K562 (cell line): ENCODE results near the gene VPS18. TPM values are rescaled to one million over a fixed set of nuclear protein-coding genes. Genes with fewer than 3 reads are reported as not detected.

ENCODE experiments used
- ATAC-seq: fragments of 200-7000 bp; cut with Tn5 transposase; 3 replicates; pipeline ENCODE4 v1.9.1; 2020; ENCODE audit warnings: moderate library complexity
- BruUV-seq: library from RNA; stranded (reverse); fragments of 400-500 nt; replicated peaks from 2 replicates; lab custom pipeline; 2021; lab: Mats Ljungman, UMichigan
- CTCF ChIA-PET: fragments of 300-600 bp; formaldehyde crosslinking; extraction: SDS; loops from one replicate; lab custom pipeline; 2021; ENCODE audit warnings: low intra/inter-chr PET ratio; lab: Yijun Ruan, JAX
- POLR2A ChIA-PET: fragments of 300-600, 350-650 bp; sonication (Branson Sonifier 250); formaldehyde crosslinking; extraction: SDS; loops from one replicate; lab custom pipeline; 2021; ENCODE audit warnings: antibody characterized with exemption, inconsistent platforms; lab: Yijun Ruan, JAX
- DNase-seq, 4 experiments: peaks; one replicate each; pipeline versions ENCODE4 v3.0.0 to v3.0.0-alpha.2; 2011 to 2018; ENCODE audit warnings: low spot score in 3 of 4, mixed read lengths in 3 of 4; ENCODE audit errors: extremely low read depth in 1 of 4
- FAIRE-seq: peaks from 2 replicates; lab custom pipeline; 2011; peaks lifted over from hg19 to GRCh38; lab: Jason Lieb, UNC
- H2AFZ ChIP-seq: 2 replicates; pipeline ENCODE4 v1.6.0; 2011; ENCODE audit warnings: low read depth, low read length, control low read depth, inconsistent platforms
- H3K27ac ChIP-seq: fragments of 200-600 bp; 3 replicates; pipeline ENCODE4 v1.8.0; 2011; ENCODE audit warnings: low read depth, mild to moderate bottlenecking, control low read depth, inconsistent platforms, low read length, moderate library complexity, mixed read lengths; ENCODE audit errors: extremely low read depth
- H3K27me3 ChIP-seq, 2 experiments: fragments of 300-600 bp in 1 of 2; 2 replicates in 1 of 2; 3 replicates in 1 of 2; pipeline versions ENCODE4 v1.6.0 to v1.8.0; 2011; ENCODE audit warnings: inconsistent platforms in 2 of 2, low read length in 2 of 2, mild to moderate bottlenecking in 1 of 2, mixed read lengths in 1 of 2, moderate library complexity in 1 of 2; ENCODE audit not compliant: control insufficient read depth in 2 of 2, insufficient read depth in 2 of 2
- H3K36me3 ChIP-seq: fragments of 300-600 bp; 3 replicates; pipeline ENCODE4 v1.8.0; 2011; ENCODE audit warnings: mild to moderate bottlenecking, low read length, inconsistent platforms; ENCODE audit not compliant: control insufficient read depth, insufficient read depth
- H3K4me1 ChIP-seq, 2 experiments: fragments of 200-600 bp in 1 of 2; replicated peaks in 1 of 2; 2 replicates in 1 of 2; 3 replicates in 1 of 2; pipeline versions ENCODE4 v1.5.1 to v1.8.0; 2011; ENCODE audit warnings: inconsistent platforms in 2 of 2, low read length in 2 of 2, mild to moderate bottlenecking in 1 of 2, mixed read lengths in 1 of 2, moderate library complexity in 1 of 2; ENCODE audit not compliant: control insufficient read depth in 2 of 2, insufficient read depth in 2 of 2
- H3K4me2 ChIP-seq: 2 replicates; pipeline ENCODE4 v1.6.1; 2011; ENCODE audit warnings: low read length, control low read depth, inconsistent platforms, mixed read lengths; ENCODE audit not compliant: insufficient read depth
- H3K4me3 ChIP-seq: fragments of 200-600 bp; sonication (generic), shearing (Covaris generic); 2 replicates; pipeline ENCODE4 v1.5.1; 2016; ENCODE audit warnings: control low read depth, inconsistent platforms
- H3K79me2 ChIP-seq: fragments of 200-600 bp; 3 replicates; pipeline ENCODE4 v1.8.0; 2011; ENCODE audit warnings: low read length, inconsistent platforms; ENCODE audit not compliant: control insufficient read depth, insufficient read depth
- H3K9ac ChIP-seq, 2 experiments: 2 replicates each; pipeline versions ENCODE4 v1.6.0 to v1.6.1; 2011; ENCODE audit warnings: low read depth in 2 of 2, low read length in 2 of 2, control low read depth in 1 of 2, inconsistent platforms in 1 of 2, mild to moderate bottlenecking in 1 of 2, mixed read lengths in 1 of 2; ENCODE audit not compliant: insufficient read depth in 1 of 2
- H3K9me1 ChIP-seq: one replicate; pipeline ENCODE4 v1.6.0; 2011; ENCODE audit warnings: inconsistent platforms, mild to moderate bottlenecking, low read length, moderate library complexity; ENCODE audit not compliant: control insufficient read depth, insufficient read depth
- H3K9me3 ChIP-seq: replicated peaks from 2 replicates; pipeline ENCODE4 v1.5.1; 2011; ENCODE audit warnings: low read depth, low read length, inconsistent platforms; ENCODE audit not compliant: control insufficient read depth, insufficient read depth
- H4K20me1 ChIP-seq: replicated peaks from 2 replicates; pipeline ENCODE4 v1.6.1; 2011; ENCODE audit warnings: low read length, inconsistent platforms, mixed read lengths; ENCODE audit not compliant: control insufficient read depth, insufficient read depth
- BHLHE40 ChIP-seq: IDR thresholded peaks from 2 replicates; pipeline ENCODE4 v1.6.1; 2011; ENCODE audit warnings: low read length, improper control_type of control experiment
- CHD7 ChIP-seq: fragments of 200-600 bp; sonication (generic); IDR thresholded peaks from one replicate; pipeline ENCODE4 v1.6.1; 2012; ENCODE audit warnings: mild to moderate bottlenecking, low read depth, low read length, inconsistent platforms
- CSDE1 ChIP-seq, 2 experiments: fragments of 450-650 bp; IDR thresholded peaks; 2 replicates each; pipeline ENCODE4 v1.6.1; 2016; ENCODE audit warnings: mild to moderate bottlenecking in 1 of 2
- KDM4B ChIP-seq, 2 experiments: fragments of 450-650 bp in 1 of 2; sonication (generic) in 1 of 2; IDR thresholded peaks; 2 replicates each; pipeline ENCODE4 v1.6.1; 2016 to 2017; ENCODE audit warnings: borderline replicate concordance in 2 of 2, antibody characterized with exemption in 1 of 2, low read depth in 1 of 2, mild to moderate bottlenecking in 1 of 2
- ZNF23 ChIP-seq: fragments of 250-450 bp; sonication (Bioruptor Pico); IDR thresholded peaks from 2 replicates; pipeline ENCODE4 v1.4.0; 2020; ENCODE audit warnings: mild to moderate bottlenecking
- ZNF639 ChIP-seq, 2 experiments: fragments of 200-800 bp in 1 of 2; sonication (Bioruptor generic) in 1 of 2; sonication (generic) in 1 of 2; formaldehyde crosslinking in 1 of 2; IDR thresholded peaks in 1 of 2; conservative IDR thresholded peaks in 1 of 2; 2 replicates each; pipeline versions ENCODE4 v1.5.0 to v1.6.1; 2016 to 2020; ENCODE audit warnings: missing compliant biosample characterization in 1 of 2, missing genetic modification characterization in 1 of 2, missing genetic modification reagents in 1 of 2
- WGBS: fragments of 100-300 bp; shearing (Covaris generic); methylation state at CpG from one replicate; pipeline ENCODE4 v1.1.6; 2016; ENCODE audit warnings: low coverage, mixed read lengths; ENCODE audit not compliant: insufficient coverage; ENCODE audit errors: missing lambda C conversion rate; 5-methylcytosine and 5-hydroxymethylcytosine counted together
- in situ Hi-C: fragments of 300-500 bp; cut with MboI; formaldehyde crosslinking; loops from 4 replicates; pipeline ENCODE4 v1.15.0; 2018; ENCODE audit warnings: inconsistent platforms, mixed read lengths
- intact Hi-C: fragments of 100-400 bp; cut with micrococcal nuclease; formaldehyde crosslinking; loops from 2 replicates; pipeline ENCODE4 v1.14.2; 2022
- polyA plus RNA-seq, 8 experiments: library from polyadenylated mRNA; depleted of rRNA in 4 of 8; stranded (reverse) in 5 of 8; unstranded in 3 of 8; fragments of >200 nt; fragmentation: Nextera tagmentation in 2 of 8; fragmentation: Illumina TruSeq in 1 of 8; extraction: Ambion mirVana in 2 of 8; extraction: Trizol in 1 of 8; gene quantifications; 2 replicates each; pipeline versions ENCODE4 v1.2.1 to v1.2.3, GENCODE V29; 2011 to 2014; ENCODE audit warnings: inconsistent platforms in 1 of 8, missing spikeins in 1 of 8
- total RNA-seq, 7 experiments: library from RNA; depleted of rRNA in 6 of 7; stranded (reverse); fragments of >200 nt in 6 of 7; fragmentation: Illumina TruSeq in 2 of 7; extraction: Trizol in 2 of 7; gene quantifications; 2 replicates each; pipeline versions ENCODE4 v1.2.1 to v1.2.3, GENCODE V29; 2011 to 2021; ENCODE audit warnings: low replicate concordance in 1 of 7

VPS18 gene
- total and polyA plus RNA-seq, 9 of the 15 experiments (the other 6 are each of a cell fraction or from before 2014, with no cell fraction given) = 0.73 to 19.9 (median 8.5) TPM

- H4K20me1 ChIP-seq = no peaks in the 10 kb centered on the region
- H3K79me2 ChIP-seq = no peaks in the 10 kb centered on the region
- ATAC-seq (peak; percentile 97), DNase-seq (peak; percentile 86 to 94 (median 90)), FAIRE-seq (peak; percentile 91)
- H3K4me1 ChIP-seq = peaks cover 14 to 24% of the 10 kb centered on the region in 2 experiments; a peak in 4 of 5 replicates
- intact Hi-C loops = no loop called here
- POLR2A ChIA-PET = interaction anchor here (0.6 to 6.8 kb wide), 10 partner anchors 11 to 179 kb away, joined by 3 to 72 read pairs (median 3); partner anchors contain the start of genes C15orf62 and RAD51
- in situ Hi-C loops = no loop called here
- no peaks in the 10 kb centered on the region for H3K36me3 ChIP-seq
- H3K4me3 ChIP-seq = peak within 1 kb of the TSS; percentile 70
- no peaks in the 10 kb centered on the region for H3K9me1 ChIP-seq
- peak within 1 kb of the TSS; percentile 93 for H2AFZ ChIP-seq
- peak within 1 kb of the TSS; percentile 60 to 93; a peak in 3 of 4 replicates for H3K9ac ChIP-seq
- peak within 1 kb of the TSS; percentile 56; the same call in 2 of the 3 replicates for H3K27ac ChIP-seq
- H3K9me3 ChIP-seq = no peaks in the 10 kb centered on the region
- no TSS peak for BruUV-seq
- WGBS = under 1% methylated on average over 35 of the region's 74 CpGs
- CTCF ChIA-PET = interaction anchor here (1.9 kb wide), 1 partner anchor 16 kb away, joined by 8 read pairs; no protein-coding TSS in a partner anchor
- H3K27me3 ChIP-seq = no peaks in the 10 kb centered on the region
- peak within 1 kb of the TSS; percentile 88 for H3K4me2 ChIP-seq
- TF ChIP-seq CSDE1 (IDR thresholded peaks at IDR 0.05) (no peak), KDM4B (IDR thresholded peaks at IDR 0.05; ENCODE audit: borderline replicate concordance in 2 of 2, low read depth in 1 of 2) (no peak), ZNF639 (CRISPR knock-in tag; conservative IDR thresholded peaks at IDR 0.05 in 1 of 2, IDR thresholded peaks at IDR 0.05 in 1 of 2) (no peak), BHLHE40 (no peak), CHD7 (no peak), ZNF23 (CRISPR knock-in tag) (no peak)
Measured at GRCh38 chr15:40873694-40874561, 20.3 kb upstream of the VPS18 start, which contains the start of gene RHOV. TSS of gene RHOV (minus strand) at chr15:40874234. CDS start at chr15:40874139, 95 bp downstream.
